HEK293T (cell line): ENCODE data around the gene KHK.

ENCODE experiments used
- CTCF ChIA-PET: fragments of 350-600 bp; formaldehyde crosslinking; extraction: SDS; loops from one replicate; lab custom pipeline; 2021; ENCODE audit warnings: antibody characterized with exemption, inconsistent platforms; lab: Yijun Ruan, JAX
- POLR2A ChIA-PET: fragments of 350-600 bp; formaldehyde crosslinking; extraction: SDS; loops from one replicate; lab custom pipeline; 2020; ENCODE audit warnings: antibody characterized with exemption, inconsistent platforms; lab: Yijun Ruan, JAX
- DNase-seq: peaks from one replicate; pipeline ENCODE4 v3.0.0; 2012; ENCODE audit warnings: mixed read lengths; ENCODE audit errors: extremely low spot score
- ARNT ChIP-seq: fragments of 450-650 bp; IDR thresholded peaks from 2 replicates; pipeline ENCODE4 v1.6.1; 2017; ENCODE audit warnings: mild to moderate bottlenecking
- BHLHE40 ChIP-seq: fragments of 450-650 bp; IDR thresholded peaks from 2 replicates; pipeline ENCODE4 v1.6.1; 2016; ENCODE audit warnings: mild to moderate bottlenecking, moderate library complexity, borderline replicate concordance
- CTBP1 ChIP-seq: fragments of 450-650 bp; IDR thresholded peaks from 2 replicates; pipeline ENCODE4 v1.6.1; 2016; ENCODE audit warnings: borderline replicate concordance
- ELF4 ChIP-seq: fragments of 450-650 bp; IDR thresholded peaks from 2 replicates; pipeline ENCODE4 v1.6.1; 2017; ENCODE audit warnings: antibody characterized with exemption
- FOXA1 ChIP-seq: fragments of 450-650 bp; IDR thresholded peaks from 2 replicates; pipeline ENCODE4 v1.6.1; 2016; ENCODE audit warnings: mild to moderate bottlenecking
- FOXK2 ChIP-seq: fragments of 450-650 bp; IDR thresholded peaks from 2 replicates; pipeline ENCODE4 v1.6.1; 2016; ENCODE audit warnings: mild to moderate bottlenecking
- FOXM1 ChIP-seq: fragments of 450-650 bp; IDR thresholded peaks from 2 replicates; pipeline ENCODE4 v1.6.1; 2017; ENCODE audit warnings: mild to moderate bottlenecking, borderline replicate concordance
- HDGF ChIP-seq: fragments of 450-650 bp; IDR thresholded peaks from 2 replicates; pipeline ENCODE4 v1.6.1; 2017; ENCODE audit warnings: antibody characterized with exemption, borderline replicate concordance
- L3MBTL2 ChIP-seq: fragments of 450-650 bp; conservative IDR thresholded peaks from 2 replicates; pipeline ENCODE4 v1.6.1; 2016; ENCODE audit warnings: mild to moderate bottlenecking
- LEF1 ChIP-seq: fragments of 450-650 bp; IDR thresholded peaks from 2 replicates; pipeline ENCODE4 v1.6.1; 2017; ENCODE audit warnings: mild to moderate bottlenecking, borderline replicate concordance
- NFRKB ChIP-seq: fragments of 450-650 bp; IDR thresholded peaks from 2 replicates; pipeline ENCODE4 v1.6.1; 2016; ENCODE audit warnings: mild to moderate bottlenecking, moderate library complexity
- SP1 ChIP-seq: fragments of 450-650 bp; IDR thresholded peaks from 2 replicates; pipeline ENCODE4 v1.6.1; 2017
- SUZ12 ChIP-seq: fragments of 450-650 bp; IDR thresholded peaks from 2 replicates; pipeline ENCODE4 v1.6.1; 2016; ENCODE audit warnings: mild to moderate bottlenecking
- TARDBP ChIP-seq: fragments of 450-650 bp; IDR thresholded peaks from 2 replicates; pipeline ENCODE4 v1.6.1; 2016
- ZNF384 ChIP-seq: fragments of 450-650 bp; IDR thresholded peaks from 2 replicates; pipeline ENCODE4 v1.6.1; 2016
- TF ChIP-seq, protein P1 (sequence below): fragments of 450-650 bp; IDR thresholded peaks from 2 replicates; pipeline ENCODE4 v1.6.1; 2016

KHK gene

DNA sequence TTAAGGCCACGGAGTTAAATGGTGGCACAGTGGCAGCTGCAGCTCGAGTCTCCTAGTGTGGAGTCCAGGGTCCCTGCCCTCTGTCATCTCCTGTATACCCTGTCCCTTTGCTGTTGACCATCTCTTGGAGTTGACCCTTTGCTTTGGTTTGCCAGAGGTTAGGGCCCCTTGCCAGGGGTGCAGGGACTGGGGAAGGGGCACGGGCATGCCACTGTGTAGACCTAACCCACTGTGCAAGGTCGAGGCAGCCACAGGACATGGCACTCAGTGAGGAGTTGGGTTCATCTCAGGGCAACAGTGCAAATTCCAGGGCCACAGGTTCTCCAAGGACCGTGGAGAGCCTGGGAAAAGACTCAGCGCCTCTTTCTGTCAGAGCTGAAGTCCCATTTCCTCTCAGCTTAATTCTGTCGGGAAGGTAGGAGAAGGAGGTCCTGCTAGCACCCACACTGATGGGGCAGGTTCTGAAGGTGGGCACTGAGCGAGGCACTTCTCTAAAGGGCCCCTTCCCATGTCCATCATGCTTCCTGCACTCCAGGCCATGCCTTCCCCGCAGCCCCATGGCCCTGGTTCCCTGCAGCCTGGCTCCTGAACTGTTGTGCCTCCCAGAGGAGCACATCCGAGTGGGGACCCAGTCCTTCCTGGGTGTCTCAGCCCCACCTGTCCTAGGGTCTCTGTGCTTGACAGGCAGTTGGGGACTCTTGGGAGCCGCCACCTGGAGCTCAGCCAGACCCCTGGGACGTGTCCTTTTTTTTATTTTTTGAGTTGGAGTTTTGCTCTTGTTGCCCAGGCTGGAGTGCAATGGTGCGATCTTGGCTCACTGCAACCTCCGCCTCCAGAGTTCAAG lies 2.8 kb downstream of the KHK start:
- TF ChIP-seq ZNF384: no peak
- TF ChIP-seq ARNT: no peak
- TF ChIP-seq, protein P1, sequence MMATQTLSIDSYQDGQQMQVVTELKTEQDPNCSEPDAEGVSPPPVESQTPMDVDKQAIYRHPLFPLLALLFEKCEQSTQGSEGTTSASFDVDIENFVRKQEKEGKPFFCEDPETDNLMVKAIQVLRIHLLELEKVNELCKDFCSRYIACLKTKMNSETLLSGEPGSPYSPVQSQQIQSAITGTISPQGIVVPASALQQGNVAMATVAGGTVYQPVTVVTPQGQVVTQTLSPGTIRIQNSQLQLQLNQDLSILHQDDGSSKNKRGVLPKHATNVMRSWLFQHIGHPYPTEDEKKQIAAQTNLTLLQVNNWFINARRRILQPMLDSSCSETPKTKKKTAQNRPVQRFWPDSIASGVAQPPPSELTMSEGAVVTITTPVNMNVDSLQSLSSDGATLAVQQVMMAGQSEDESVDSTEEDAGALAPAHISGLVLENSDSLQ: no peak
- TF ChIP-seq FOXM1: no peak
- TF ChIP-seq NFRKB: no peak
- no peak for TF ChIP-seq ELF4
- no peak for TF ChIP-seq CTBP1
- no peak for TF ChIP-seq LEF1
- no peak for TF ChIP-seq SUZ12
- no peak for TF ChIP-seq HDGF
- ChIA-PET POLR2A (interaction anchor here (0.9 to 5.2 kb wide), 3 partner anchors 8 to 174 kb away, joined by 3 to 37 read pairs (median 4); partner anchors contain the start of gene AGBL5), CTCF (interaction anchor here (0.6 to 0.9 kb wide), 3 partner anchors 16 to 127 kb away, joined by 3 to 4 read pairs (median 3); partner anchors contain the start of gene ABHD1)
- DNase-seq: no peak

DNA sequence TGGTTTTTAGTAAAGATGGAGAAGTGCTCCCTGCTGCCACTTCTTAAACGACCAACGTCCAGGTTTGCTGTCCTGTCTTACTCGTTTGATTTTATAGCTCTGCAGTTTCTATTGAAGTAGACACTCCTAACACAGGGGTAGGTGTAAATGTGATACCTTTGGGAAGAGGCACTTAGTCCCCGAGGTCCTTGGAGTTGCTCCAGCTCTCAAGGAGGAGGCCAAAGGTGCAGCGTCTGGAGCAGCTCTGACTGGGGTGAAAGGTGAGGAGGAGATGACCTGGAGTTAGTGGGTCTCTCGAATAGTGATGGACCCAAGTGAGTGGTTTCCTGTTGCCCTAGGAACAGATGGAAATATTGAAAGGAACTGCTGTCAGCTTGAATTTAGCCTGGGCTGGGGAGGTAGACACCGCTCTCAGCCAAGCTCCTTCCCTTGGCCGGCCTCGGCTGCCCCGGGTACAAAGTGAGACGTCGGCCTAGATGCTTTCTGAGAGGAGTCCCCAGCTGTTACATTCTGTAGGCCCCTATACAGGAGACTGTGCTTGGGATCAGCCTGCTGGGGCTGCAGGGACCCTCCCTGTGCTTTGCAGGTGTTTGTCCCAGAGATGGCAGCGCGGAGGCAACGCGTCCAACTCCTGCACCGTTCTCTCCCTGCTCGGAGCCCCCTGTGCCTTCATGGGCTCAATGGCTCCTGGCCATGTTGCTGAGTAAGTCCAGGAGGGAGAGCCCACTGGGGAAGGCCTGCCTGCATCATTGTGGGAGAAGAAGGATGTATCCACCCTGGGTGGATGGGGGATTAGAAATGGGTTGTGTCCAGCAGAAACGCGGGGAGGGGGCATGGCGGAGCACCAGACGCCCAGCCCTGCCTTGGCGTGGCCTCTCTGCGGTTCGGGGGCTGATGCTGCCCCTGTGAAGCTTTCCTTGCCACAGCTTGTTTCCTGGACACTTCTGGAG lies 5.4 kb downstream of the KHK start:
- ChIA-PET POLR2A (interaction anchor here (0.6 to 1.2 kb wide), 2 partner anchors 78 to 120 kb away, joined by 3 read pairs; partner anchors contain the start of genes ATRAID and SLC5A6), CTCF (interaction anchor here (0.6 to 1.5 kb wide), 3 partner anchors 9 to 222 kb away, joined by 3 to 6 read pairs (median 3); no protein-coding TSS in a partner anchor)
- TF ChIP-seq FOXM1 (no peak), NFRKB (no peak), FOXA1 (no peak), LEF1 (no peak), FOXK2 (no peak), CTBP1 (no peak), SUZ12 (no peak), HDGF (no peak), BHLHE40 (no peak), ARNT (no peak), L3MBTL2 (no peak), SP1 (no peak), TARDBP (no peak), ZNF384 (no peak), ELF4 (no peak)
- TF ChIP-seq, protein P1: no peak
- DNase-seq: no peak

DNA sequence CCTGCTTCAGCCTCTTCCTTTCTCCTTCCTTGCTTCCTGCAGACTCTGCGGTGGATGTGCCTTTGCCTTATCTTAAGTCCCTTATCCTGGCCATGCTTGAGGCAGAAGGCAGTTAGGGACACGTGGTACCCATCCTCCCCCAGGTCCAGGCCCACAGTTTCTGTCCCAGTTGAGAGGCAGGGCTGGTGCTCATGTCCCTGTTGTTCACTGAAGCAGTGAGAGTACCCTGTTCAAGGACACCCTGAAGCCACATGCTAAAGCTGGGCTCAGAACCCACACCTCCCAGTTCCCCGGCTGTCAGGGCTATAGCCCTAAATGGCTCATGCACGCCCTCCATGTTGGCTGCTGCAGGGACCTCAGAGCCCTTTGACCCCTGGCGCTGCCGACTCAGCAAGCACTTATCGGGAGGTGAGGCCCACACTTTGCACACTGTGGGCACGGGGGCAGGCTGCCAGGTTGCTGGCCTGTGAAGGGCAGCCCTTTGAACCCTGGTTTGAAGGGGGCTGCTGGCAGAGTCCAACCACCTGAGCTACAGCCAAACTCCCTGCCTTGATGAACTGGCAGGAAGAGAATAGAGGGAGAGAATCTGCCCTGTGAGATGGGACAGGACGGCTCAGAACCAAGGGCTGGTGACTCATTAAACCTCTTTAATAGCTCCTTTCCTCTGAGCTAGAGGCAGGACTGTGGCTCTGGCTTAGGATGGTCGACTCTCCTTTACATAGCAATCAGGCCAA lies 6.3 kb downstream of the KHK start:
- DNase-seq: no peak
- POLR2A ChIA-PET: interaction anchor here (1.2 kb wide), 1 partner anchor 119 kb away, joined by 3 read pairs; the partner anchor contains the start of genes ATRAID and SLC5A6
- no peak for TF ChIP-seq NFRKB
- TF ChIP-seq SP1: no peak
- no peak for TF ChIP-seq ZNF384
- no peak for TF ChIP-seq ELF4
- CTCF ChIA-PET: interaction anchor here (0.7 kb wide), 1 partner anchor 218 kb away, joined by 3 read pairs; no protein-coding TSS in a partner anchor

DNA sequence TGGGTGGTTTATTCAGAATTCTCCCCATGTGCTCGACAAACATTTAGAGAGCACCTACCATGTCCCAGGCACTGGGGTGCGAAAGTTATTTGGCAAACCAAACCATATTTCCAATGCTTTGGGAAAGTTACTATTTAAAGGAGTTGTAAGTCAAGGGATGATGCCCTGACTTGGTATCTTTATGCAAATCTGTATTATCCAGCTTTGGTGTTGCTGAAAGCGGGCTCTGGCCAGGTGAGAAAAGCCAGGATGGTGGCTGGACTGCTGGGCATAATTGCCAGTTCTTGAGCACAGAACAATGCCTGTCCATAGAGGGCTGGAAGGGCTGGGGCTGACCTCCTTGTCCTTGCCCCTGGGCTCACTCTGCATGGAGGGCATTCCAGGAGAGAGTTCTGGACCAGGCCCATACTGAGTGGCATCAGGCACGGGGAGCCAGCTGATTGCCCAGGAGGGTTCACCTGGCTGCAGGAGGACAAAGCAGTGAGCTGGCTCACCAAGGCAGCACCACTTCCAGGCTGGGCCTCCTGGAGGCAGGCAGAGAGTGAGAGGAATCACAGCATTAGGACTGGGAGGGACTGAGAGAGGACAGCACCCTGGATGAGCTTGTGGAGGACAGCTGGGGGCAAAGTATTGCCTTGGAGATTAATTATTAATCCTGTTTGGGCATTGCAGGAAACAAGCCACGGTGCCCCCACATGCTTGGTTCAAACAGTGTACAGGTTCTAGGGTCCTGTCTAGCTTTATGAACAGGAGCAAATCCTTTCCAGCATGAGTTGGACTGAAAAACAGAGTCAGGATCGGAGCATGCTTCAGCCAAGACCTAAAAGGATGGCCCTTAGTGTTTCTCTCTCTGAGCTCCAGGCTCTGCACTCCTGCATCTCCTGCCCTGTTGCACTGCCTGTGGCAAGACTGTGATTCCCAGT lies 7.1 kb downstream of the KHK start:
- no peak for DNase-seq
- CTCF ChIA-PET: interaction anchor here (0.7 kb wide), 1 partner anchor 218 kb away, joined by 3 read pairs; no protein-coding TSS in a partner anchor
- POLR2A ChIA-PET: interaction anchor here (1.2 kb wide), 1 partner anchor 118 kb away, joined by 3 read pairs; the partner anchor contains the start of genes ATRAID and SLC5A6
- TF ChIP-seq TARDBP (no peak), L3MBTL2 (no peak), SUZ12 (no peak), BHLHE40 (no peak), CTBP1 (no peak), LEF1 (no peak), ELF4 (no peak), SP1 (no peak)
